ENCODE results near the gene EEF1AKMT2.

EEF1AKMT2 gene

GRCh38 chr10:124725171-124725631, 66.5 kb downstream of the EEF1AKMT2 start:
- peak overlapping the region; percentile 97 for H3K27ac ChIP-seq
- H3K4me2 ChIP-seq, result peak overlapping the region; percentile 98; the same call in 1 of the 2 replicates
- H2AFZ ChIP-seq (ENCODE audit: low read depth), result no peak overlapping the region
- peak overlapping the region; percentile 71; the same call in 1 of the 2 replicates for H3K9ac ChIP-seq
- H3K36me3 ChIP-seq (ENCODE audit: insufficient read depth), result no peaks in the 10 kb centered on the region
- TF ChIP-seq, protein P1, sequence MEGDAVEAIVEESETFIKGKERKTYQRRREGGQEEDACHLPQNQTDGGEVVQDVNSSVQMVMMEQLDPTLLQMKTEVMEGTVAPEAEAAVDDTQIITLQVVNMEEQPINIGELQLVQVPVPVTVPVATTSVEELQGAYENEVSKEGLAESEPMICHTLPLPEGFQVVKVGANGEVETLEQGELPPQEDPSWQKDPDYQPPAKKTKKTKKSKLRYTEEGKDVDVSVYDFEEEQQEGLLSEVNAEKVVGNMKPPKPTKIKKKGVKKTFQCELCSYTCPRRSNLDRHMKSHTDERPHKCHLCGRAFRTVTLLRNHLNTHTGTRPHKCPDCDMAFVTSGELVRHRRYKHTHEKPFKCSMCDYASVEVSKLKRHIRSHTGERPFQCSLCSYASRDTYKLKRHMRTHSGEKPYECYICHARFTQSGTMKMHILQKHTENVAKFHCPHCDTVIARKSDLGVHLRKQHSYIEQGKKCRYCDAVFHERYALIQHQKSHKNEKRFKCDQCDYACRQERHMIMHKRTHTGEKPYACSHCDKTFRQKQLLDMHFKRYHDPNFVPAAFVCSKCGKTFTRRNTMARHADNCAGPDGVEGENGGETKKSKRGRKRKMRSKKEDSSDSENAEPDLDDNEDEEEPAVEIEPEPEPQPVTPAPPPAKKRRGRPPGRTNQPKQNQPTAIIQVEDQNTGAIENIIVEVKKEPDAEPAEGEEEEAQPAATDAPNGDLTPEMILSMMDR (conservative IDR thresholded peaks at IDR 0.05; ENCODE audit: low read depth, low read length), result no peak
- H3K27me3 ChIP-seq (ENCODE audit: insufficient read depth, low read depth), result no peaks in the 10 kb centered on the region
- no peak overlapping the region for H3K4me3 ChIP-seq (IDR thresholded peaks at IDR 0.05; ENCODE audit: insufficient read depth, low read depth, low read length)
- no peaks in the 10 kb centered on the region for H4K20me1 ChIP-seq (ENCODE audit: insufficient read depth)
- peaks cover 70% of the 10 kb centered on the region for H3K79me2 ChIP-seq (ENCODE audit: insufficient read depth, low read depth)
- H3K4me1 ChIP-seq (ENCODE audit: low read depth, poor library complexity, severe bottlenecking), result peaks cover 90% of the 10 kb centered on the region

DNA sequence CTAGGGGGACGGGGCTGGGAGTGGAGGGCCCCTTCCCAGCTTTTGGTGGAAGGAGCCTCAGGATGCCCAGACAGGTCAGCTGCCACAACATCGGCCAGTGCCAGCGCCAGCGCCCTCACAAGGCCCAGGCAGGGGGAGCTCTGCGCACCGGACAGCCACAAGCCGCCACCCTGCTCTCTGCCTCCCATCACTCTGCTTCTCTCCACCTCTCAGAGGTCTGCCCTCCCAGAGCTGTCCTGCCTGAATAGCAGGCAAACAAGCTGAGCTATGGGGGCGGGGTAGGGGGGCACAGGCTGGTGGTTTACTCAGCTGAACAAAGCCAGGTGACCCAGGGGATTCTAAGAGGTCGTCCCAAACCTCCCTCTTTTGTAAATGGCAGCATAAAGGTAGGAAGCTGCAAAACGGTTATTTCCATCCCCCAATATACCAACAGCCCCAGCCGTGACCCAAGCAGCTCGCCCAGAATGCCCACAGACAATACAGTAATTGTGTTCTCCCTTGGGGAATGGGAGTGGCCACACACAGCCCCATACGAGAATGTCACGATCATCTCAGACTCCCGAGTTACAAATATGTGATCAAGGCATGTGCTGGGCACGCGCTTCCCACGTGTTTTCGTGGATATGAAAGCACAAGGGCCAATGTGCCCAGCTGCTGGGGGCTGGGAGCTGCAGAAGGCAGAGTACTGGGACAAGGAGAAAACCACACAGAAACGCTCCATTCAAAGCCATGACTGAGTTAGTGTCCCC, 67.2 kb downstream of the EEF1AKMT2 start:
- Histone ChIP-seq H3K9ac (peak overlapping the region; percentile 71; the same call in 1 of the 2 replicates), H3K27me3 (ENCODE audit: insufficient read depth, low read depth) (no peaks in the 10 kb centered on the region), H4K20me1 (ENCODE audit: insufficient read depth) (no peaks in the 10 kb centered on the region), H3K79me2 (ENCODE audit: insufficient read depth, low read depth) (peaks cover 75% of the 10 kb centered on the region), H3K36me3 (ENCODE audit: insufficient read depth) (no peaks in the 10 kb centered on the region), H3K4me1 (ENCODE audit: low read depth, poor library complexity, severe bottlenecking) (peaks cover 97% of the 10 kb centered on the region), H2AFZ (ENCODE audit: low read depth) (no peak overlapping the region), H3K4me3 (IDR thresholded peaks at IDR 0.05; ENCODE audit: insufficient read depth, low read depth, low read length) (no peak overlapping the region), H3K4me2 (peak overlapping the region; percentile 98), H3K27ac (peak overlapping the region; percentile 97)
- TF ChIP-seq, protein P1 (conservative IDR thresholded peaks at IDR 0.05; ENCODE audit: low read depth, low read length), result no peak

- H2AFZ ChIP-seq (ENCODE audit: low read depth), result no peak overlapping the region
- H3K4me1 ChIP-seq (ENCODE audit: low read depth, poor library complexity, severe bottlenecking), result peaks cover 97% of the 10 kb centered on the region
- H3K9ac ChIP-seq, result peak overlapping the region; percentile 71
- H3K27me3 ChIP-seq (ENCODE audit: insufficient read depth, low read depth), result no peaks in the 10 kb centered on the region
- peak overlapping the region; percentile 97 for H3K27ac ChIP-seq
- H3K4me2 ChIP-seq, result peak overlapping the region; percentile 98
- no peaks in the 10 kb centered on the region for H3K36me3 ChIP-seq (ENCODE audit: insufficient read depth)
- H3K79me2 ChIP-seq (ENCODE audit: insufficient read depth, low read depth), result peaks cover 78% of the 10 kb centered on the region
- no peaks in the 10 kb centered on the region for H4K20me1 ChIP-seq (ENCODE audit: insufficient read depth)
- H3K4me3 ChIP-seq (IDR thresholded peaks at IDR 0.05; ENCODE audit: insufficient read depth, low read depth, low read length), result no peak overlapping the region
- TF ChIP-seq, protein P1 (conservative IDR thresholded peaks at IDR 0.05; ENCODE audit: low read depth, low read length), result no peak
Observed at GRCh38 chr10:124723826-124724225, 67.9 kb downstream of the EEF1AKMT2 start.

DNA sequence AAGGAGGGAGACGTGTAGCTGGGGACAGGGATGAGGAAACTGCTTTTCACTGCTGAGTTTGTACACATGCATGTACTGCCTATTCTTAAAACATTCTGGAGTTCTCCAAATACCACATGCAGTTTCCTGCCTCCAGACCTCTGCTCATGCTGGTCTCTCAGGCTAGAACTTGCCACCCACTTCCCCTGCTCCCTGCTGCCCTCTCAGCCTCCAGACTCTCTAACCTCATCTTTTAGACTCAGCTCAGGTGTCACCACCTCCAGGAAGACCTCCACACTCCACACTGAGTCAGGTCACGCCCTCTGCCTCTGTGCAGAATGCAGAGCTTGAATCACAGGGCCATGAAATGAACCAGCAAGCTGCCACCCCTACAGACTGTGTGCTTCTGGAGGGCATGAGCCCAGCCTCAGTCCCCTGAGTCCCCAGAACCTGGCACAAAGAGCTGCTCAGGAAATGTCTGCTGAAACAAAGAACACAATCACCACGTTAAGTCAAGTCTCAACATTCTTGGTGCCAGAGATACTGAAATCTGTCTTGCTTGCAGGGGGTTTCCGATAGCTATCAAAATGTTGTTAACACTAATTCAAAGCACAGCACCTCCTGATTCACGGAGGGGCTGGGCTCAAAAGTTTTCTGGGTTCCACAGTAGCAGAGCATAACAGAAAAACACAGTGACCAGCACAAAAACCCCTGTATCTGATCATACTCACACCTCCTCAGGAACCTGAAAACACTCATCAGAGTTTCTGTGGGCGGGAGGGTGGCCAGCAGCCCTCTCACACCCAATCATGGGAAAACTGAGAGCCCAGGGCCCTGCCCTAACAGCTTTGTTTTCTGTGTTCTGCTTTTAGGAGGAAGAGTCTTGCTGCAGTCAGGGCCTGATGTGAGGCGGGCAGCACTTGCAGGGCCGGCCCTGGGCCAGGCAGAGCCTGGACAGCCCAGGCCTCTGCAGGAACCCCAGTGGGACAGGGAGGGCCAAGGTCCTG, 68.6 kb downstream of the EEF1AKMT2 start:
- Histone ChIP-seq H3K36me3 (ENCODE audit: insufficient read depth) (no peaks in the 10 kb centered on the region), H3K27ac (peak overlapping the region; percentile 97), H3K4me1 (ENCODE audit: low read depth, poor library complexity, severe bottlenecking) (peaks cover 97% of the 10 kb centered on the region), H3K79me2 (ENCODE audit: insufficient read depth, low read depth) (peaks cover 78% of the 10 kb centered on the region), H4K20me1 (ENCODE audit: insufficient read depth) (no peaks in the 10 kb centered on the region), H3K4me3 (IDR thresholded peaks at IDR 0.05; ENCODE audit: insufficient read depth, low read depth, low read length) (no peak overlapping the region), H2AFZ (ENCODE audit: low read depth) (no peak overlapping the region), H3K4me2 (peak overlapping the region; percentile 98), H3K27me3 (ENCODE audit: insufficient read depth, low read depth) (no peaks in the 10 kb centered on the region), H3K9ac (peak overlapping the region; percentile 71)
- TF ChIP-seq, protein P1 (conservative IDR thresholded peaks at IDR 0.05; ENCODE audit: low read depth, low read length), result no peak

All from KMS-11 (cell line).